ENCODE measurements around the gene PPM1L.
A peak's percentile ranks its signal among the peaks of the same experiment; 100 is the strongest.
"Not testable (repeated sequence)": the region's sequence is repeated elsewhere in the genome, so short reads cannot be mapped to it uniquely, and the experiment has no call there.

Gene PPM1L

DNA sequence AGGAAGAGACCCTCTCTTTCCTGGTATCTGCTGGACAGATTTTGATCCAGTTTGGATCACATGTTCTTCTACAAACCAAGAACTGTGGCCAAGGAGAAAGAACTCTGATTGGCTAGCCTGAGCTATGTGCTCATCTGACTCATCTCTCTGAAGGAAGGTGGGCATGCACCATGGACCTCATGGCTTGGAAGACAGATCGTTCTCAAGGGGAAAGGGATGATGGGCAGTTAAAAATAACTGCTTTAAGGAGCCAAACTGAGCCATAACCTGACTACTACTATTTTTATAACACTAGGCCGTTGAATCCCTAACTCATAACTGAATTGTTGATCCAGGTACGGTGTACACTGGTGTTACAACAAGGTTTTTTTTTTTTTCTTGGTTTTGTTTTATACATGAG, 236.7 kb downstream of the PPM1L start:
- DNase-seq, result no peak

DNA sequence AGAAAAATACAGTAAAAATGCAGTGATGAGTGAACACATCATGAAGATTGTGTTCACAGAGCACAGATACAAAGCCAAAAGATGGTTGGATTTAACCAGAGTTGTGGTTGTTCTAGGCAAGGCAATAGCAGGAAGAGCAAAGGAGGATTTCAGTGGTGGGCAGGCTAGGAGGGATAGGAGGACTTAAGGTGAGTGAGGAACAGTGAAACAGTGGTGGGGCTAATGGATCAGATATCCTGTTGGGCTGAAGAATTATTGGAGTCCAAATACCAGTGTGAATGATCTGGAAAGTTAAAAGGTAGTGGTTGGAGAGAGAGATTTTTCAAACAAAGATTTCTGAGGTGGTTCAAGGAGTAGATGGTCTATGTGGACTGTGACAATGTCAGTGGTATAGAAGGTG, 240.8 kb downstream of the PPM1L start:
- no peak for DNase-seq

DNA sequence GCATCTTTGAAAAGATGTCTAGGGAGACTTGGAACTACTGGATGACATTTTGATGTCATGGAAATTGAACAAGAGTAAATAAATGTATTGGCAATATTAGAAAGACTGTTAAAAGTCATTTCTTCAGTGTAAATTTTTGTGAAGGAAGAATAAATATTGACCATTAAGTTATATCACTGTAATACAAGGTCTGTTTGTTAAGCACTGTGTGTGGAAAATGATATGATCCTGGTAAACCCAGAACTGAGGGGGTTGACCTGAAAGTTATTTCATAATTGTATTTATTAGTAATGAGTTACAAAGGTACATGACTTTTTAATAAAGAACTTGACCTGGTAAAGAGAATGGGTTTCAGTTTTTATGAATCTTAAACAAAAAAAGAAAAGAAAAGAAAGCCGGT, 242.6 kb downstream of the PPM1L start:
- DNase-seq, result no peak

DNA sequence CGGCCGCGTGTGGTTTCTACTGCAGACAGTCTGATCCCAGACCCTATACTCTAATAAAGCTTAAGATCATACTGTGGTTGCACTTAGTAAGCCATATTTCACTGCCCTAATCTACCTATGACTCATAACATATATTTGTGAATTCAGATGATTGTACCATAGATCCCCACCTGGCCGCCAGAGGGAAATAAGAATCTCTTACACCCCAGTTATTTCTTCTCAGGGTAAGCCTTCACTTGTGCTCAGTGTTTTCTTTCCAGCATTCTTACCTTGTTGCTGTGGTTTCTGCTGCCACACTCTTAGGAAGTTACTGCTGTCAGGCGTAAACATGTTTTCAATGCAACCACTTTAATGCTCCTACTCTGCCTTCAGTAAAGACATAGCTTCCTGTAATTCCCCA, 243.2 kb downstream of the PPM1L start:
- no peak for DNase-seq

DNA sequence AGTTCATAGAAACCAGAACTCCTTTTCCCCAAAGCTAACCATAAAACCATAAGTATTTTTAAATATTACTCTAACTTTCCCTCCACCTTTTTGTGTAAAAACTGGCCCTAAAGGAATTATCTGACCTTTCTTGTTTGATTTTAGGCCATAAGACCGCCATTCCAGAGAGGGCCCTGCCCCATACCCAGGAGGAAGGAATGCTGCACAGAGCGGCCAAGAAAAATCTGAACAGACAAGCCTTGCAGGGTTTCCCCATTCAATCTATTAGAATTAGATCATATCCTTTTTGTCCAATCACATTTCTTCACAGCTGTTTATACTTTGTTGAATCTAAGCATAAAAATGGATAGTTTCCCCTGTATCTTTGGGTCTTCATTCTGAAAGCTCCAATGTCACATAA, 252.1 kb downstream of the PPM1L start:
- no peak for DNase-seq

DNA sequence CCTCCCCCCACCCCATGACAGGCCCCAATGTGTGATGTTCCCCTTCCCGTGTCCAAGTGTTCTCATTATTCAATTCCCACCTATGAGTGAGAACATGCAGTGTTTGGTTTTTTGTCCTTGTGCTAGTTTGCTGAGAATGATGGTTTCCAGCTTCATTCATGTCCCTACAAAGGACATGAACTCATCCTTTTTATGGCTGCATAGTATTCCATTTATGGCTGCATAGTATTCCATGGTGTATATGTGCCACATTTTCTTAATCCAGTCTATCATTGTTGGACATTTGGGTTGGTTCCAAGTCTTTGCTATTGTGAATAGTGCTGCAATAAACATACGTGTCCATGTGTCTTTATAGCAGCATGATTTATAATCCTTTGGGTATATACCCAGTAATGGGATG, 254.1 kb downstream of the PPM1L start:
- not testable (repeated sequence) for DNase-seq

DNA sequence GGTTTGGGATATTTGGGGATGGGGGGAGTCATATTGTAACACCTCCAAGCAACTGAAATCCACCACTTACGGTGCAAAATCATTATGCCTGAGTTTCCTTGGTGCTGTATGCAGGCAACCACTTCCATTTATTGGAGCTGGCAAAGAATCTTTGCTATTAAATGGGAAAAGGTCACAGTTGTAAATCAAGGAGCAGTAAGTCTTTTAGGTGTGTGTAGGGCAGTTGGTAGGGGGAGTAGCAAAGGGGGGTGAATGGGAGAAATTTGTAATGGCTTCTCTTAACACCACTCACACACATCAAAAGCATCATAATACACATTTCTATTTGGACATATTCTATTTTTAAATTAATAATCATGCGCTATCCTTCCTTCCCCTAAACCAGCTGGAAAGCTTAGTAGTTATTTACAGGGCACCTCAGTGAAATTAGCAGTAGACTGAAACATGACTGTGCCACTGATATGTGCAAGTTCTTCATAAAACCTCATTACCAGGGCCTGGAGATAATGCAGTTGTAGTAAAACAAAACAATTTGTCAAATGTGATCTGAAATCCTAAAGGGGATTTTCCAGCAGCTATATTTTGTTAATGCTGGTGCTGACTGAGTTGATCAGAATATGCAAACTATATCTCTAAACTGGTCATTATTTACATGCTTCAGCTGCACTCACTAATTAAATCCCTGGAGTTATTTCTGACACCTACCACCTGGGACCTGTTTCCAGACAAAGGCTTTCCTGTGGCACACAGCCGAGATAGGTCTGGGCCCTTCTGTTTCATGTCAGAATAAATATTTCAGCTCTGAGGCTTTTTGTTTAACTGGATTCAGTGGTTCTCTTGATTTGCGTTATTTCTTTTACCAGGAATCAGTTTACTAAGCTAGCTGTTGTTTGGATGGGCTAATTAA, 259.1 kb downstream of the PPM1L start:
- DNase-seq, result peak in 1 of 2 experiments; percentile 4

DNA sequence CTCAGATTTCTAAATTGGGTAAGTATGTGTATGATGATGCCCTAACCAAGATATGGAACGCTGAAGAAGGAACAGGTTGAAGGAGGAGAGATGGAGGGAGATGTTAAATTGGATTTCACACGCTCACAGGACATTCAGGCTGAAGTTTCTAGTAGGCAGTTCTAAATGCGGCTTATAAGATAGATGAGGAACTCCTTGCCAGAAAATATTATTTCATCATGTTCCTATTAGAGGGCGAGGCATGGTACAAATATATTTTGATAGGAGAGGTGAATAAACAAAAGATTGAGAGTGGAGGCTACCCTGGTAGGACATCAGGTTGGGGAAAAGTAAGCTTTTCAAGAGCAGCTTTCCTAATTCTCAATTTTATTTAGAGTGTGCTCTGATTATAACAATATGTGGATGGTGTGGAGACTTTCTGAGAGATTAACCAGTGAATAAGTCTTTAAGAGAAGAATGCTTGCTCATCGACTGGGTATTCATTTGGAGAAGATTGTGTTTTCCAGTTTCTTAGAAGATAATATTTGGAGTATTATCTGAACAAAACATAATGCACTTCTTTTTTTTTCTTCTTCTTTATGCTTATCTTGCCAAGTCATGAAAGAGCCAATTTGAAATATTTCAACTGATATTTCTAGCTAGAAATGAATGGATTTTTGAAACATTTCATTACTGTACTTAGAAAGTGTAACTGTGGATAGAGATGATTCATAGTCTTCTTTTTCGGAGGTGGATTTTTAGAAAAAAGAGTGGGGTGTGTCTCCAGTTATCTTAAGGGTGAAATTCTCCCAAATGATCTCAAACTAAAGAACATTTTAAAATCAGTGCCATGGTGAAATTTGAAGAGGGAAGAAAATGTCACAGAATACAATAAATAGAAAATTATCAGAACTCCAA, 260.6 kb downstream of the PPM1L start:
- no peak for DNase-seq

DNA sequence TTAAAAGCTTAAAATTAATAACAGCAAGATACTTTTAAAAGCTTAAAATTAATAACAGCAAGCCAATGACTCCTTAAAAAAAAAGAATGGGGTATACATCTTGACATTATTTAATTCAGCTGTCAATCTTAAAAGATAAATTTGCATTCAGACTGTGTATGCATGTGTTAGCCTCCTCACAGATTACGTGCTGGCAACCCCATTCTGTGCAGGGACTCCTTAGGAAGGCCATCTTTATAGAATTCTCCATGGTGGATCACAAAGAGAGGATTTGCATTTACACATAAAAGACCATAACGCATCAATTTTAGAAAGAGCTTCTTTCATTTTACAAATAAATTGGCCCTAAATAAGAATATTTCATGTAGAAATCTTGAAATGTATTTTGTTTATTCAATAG, 261.9 kb downstream of the PPM1L start:
- DNase-seq, result no peak

DNA sequence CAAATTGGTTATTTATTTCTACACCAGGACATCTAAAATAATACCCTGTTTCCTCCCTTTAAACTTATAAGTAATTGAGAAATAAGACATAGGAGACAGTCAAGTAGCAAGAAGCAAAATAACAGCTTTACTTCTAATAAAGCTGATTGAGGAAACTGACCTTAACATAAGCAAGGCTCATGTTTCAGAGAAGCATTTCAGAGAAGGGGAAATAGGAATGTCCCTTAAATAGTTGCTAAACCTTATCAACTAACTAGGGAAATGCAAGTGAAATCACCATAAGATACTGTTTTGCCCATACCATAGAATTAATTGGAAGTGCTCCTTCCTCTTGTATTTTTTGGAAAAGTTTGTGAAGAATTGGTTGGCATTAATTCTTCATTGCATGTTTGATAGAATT, 264.2 kb downstream of the PPM1L start:
- DNase-seq, result no peak

DNA sequence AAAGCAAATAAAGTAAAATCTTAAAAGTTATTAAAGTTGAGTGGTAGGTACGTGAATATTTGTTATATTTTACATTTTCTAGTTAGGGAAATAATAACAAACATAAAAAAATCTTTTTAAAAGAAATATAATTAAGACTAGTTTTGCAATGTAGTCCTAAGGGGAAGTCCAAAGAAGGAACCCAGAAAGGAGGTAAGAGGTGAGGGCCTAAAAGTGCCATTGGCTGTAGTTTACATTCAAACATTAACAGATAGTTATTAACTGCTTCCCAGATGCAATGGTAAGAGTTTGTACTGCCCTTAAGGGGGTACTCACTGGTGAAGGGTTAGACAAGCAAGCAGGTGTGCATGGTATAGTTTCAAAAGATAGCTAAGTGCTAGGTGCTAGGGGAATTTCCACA, 269.9 kb downstream of the PPM1L start:
- no peak for DNase-seq

DNA sequence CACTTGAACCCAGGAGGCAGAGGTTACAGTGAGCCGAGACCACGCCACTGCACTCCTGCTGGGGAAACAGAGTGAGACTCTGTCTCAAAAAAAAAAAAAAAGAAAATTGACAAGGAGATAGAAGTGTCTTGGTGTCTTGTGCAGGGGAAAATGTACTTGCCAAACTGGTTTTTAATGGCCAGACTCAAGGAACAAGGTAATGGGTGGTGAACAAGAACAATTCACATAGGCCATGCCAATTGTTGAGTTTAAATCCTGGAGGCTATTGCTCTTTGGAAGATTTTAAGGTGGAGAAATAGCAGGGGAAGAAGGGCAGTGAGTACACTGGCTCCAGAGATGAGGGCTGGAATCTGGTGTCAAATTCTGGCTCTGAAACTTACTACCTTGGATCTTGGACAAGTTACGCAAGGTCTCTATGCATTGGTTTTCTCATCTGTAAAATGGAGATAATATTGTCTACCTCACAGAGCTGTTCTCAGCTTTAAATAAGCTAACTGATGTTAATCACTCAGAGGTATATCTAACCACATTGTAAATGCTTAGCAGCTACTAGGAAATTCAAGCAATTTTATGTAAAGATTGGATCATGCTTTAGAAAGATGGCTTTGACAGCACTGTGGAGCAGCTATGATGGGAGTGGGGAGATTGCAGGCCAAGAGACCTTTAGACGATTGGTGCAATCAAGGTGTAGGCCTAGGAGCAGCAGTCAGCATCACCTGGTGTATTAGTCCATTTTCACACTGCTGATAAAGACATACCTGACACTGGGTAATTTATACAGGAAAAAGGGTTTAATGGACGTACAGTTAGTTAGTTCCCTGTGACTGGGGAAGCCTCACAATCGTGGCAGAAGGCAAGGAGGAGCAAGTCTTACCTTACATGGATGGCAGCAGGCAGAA, 270.8 kb downstream of the PPM1L start:
- no peak for DNase-seq

DNA sequence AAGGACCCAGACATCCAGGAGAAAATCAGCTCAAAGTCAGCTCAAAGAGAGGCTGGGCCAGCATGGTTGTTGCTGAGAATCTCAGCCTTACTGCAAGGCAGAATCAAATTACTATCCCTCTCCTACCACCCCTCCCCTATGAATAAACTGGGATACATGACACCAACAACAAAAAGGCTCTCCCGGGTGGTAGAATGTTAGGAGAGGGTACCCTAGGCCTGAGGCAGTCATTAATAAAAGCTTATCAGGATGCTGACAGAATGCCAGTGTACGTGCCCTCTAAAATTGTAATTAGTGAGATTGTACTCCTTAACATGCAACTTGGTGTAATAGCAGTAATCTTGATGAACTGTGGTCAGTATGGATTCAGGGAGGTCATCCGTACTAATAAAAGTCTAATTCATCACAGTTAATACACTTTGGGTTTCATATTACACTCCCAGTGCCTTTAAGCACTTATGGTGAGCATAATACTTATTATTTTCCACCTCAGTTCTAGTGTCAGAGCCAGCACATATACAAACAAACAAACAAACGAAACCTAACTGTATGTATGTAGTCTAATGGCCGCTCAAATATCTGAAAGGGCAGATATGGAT, 272.6 kb downstream of the PPM1L start:
- no peak for DNase-seq

DNA sequence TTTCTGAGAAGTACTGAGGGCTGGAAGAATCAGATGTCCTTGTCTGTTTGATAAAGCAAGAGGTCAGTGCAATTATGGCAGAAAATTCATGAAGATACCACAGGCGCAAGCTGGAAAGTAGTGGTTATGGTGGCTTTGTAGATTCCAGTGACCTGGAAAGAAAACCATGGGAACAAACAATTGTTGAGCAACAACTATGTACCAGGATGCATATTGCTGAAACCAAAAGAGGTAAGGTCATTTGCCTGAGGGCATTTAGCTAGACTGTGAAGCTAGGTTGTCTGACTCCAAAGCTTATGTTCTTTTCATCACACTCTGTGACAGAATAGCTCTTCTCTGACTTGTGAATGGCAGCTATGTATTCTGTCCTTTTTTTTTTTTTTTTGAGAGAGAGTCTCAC, 275.1 kb downstream of the PPM1L start:
- DNase-seq, result no peak

DNA sequence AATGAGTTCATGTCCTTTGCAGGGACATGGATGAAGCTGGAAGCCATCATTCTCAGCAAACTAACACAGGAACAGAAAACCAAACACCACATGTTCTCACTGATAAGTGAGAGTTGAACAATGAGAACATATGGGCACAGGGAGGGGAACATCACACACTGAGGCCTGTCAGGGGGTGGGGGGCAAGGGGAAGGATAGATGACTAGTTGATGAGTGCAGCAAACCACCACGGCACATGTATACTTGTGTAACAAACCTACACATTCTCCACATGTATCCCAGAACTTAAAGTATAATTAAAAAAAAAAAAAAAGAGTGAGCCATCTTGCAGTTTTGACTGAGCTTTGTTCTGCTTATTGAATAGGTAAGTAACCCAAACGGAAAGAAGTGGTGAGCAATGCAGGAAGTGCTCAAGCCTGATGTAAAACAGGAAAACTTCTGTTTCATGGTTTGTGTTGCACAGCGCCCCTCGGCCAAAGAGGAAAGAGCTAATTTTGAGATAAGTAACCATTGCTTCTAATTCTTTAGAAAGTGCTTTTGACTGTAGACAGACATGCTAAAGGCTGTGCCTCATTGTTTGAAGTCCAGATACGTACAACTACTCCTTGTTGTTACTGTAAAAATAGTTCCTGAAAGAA, 279.0 kb downstream of the PPM1L start:
- DNase-seq, result not testable (repeated sequence)

DNA sequence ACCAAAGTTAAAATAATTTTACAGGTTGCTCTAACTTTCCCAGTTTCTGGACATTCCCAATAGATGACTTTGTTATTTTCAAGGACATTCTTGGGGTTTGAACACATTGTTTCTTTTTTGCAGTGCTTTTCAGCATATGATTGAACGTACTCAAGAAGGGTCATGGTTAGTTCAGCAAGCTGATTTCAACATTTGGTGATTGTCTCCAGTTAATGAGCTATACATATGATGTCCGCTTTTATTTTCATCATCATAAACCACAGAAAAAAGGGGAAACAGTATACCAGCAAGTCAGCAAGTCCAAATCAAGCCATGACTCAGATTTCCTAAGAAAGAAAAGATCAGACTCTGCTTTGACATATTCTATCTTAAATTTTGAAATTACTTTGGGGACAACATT, 279.7 kb downstream of the PPM1L start:
- no peak for DNase-seq

DNA sequence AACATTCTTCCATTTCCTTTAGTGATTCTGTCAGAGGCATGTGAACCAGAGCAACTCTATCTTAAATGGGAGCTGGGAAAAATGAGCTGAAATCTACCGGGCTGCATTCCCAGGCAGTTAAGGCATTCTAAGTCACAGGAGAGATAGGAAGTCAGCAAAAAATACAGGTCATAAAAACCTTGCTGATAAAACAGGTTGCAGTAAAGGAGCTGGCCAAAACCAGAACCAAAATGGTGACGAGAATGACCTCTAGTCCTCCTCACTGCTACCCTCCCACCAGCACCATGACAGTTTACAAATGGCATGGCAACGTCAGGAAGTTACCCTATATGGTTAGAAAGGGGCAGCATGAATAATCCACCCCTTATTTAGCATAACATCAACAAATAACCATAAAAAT, 282.7 kb downstream of the PPM1L start:
- DNase-seq, result no peak

DNA sequence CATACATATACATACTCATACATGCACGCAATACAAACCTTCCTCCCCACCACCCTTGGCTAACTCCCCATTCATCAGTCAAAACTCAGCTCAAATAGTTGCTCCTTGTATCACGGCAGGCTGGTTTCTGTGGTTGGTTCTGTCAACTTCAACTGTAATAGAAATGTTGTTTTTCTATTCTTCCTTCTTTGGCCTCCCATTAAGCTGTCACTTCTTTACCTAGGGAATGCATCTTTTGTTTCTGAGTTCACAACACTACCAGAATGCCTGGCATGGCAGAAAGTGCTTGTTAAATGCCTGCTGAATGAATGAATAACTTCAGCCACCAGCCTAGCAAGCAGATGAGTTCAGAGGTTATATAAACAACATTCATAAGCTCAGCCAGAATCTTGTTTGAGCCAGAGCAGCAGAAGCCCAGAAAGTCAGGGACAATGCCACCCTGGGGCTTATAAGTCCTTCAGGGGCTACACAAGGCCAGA, 286.0 kb downstream of the PPM1L start:
- DNase-seq, result no peak

DNA sequence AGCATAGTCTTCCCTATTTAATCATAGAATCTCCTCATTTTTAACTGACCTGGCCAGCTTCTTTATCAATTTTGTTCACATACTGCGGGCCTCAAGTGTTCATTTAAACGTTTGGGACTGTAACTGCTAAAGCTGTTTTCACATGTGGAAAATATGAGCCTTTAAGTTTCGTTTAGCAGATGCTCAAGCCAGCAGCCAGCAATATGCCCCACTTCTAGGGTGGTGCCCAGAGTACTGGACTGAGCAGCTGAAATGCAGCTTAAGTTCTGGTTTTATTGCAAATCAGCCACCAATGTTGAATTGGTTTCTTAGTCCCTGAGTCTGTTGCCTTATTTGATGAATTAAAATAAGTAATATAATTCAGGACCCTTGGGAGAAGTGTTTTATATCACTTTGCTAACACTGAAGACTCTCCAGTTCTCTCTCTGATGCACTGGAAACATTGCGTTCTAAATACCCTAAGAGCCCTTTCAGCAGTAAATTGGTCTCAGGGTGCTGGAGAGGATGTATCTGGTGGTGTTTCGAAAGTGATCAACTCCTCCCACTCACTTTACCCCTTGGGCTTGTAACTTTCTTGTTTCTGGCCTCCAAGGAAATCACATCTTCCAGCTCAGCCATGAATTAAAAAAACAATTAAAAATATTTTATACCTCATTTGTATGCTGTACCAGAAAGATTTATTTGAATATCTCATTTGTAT, 287.5 kb downstream of the PPM1L start:
- no peak for DNase-seq

DNA sequence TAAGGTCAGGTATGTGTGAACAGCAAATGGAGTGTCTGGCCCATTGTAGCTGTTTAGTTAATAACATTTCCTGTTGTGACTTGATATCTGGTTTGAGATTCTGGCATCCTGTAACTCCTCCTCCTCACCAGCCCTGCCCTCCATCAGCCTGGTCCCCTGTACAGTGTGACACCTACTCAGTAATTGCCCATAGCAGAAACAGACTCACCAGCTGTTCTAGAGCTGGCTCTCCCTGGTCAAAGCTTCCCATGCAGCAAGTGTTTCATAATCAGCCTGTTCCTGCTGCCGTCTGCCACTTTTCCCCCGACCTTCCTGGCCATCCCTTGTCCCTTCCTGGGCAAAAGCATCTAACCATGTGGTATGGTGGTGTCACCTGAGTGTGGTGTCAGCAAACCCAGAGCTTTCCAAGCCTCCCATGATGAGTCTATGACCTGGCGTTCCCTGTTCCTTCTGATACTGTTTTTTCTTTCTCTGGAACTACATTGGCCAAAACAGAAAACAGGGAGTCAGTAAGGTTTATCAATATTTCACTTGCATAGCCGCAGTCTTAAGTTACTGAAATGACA, 293.7 kb downstream of the PPM1L start:
- no peak for DNase-seq

DNA sequence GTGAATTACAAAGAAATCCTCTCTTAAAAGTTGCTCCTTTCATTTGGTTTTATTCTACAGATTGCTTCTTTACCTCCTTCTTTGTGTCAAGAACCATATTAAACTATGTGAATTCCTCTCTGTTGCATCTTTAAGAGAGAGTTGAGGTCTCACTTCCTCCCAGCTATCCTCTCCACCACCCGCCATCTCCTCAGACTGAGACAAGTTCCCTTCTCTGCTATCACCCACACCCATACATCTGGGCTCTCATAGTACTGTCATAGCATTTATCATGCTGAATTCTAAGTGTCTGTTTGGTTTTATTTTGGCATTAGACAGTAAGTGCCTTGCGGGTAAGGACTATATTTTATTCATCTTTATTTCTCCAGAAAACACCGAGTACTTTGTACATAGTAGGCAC, 294.9 kb downstream of the PPM1L start:
- DNase-seq, result no peak
